ENCODE measurements around the gene ALPG.
"Not testable (repeated sequence)": the region's sequence is repeated elsewhere in the genome, so short reads cannot be mapped to it uniquely, and the experiment has no call there.

ALPG gene

DNA sequence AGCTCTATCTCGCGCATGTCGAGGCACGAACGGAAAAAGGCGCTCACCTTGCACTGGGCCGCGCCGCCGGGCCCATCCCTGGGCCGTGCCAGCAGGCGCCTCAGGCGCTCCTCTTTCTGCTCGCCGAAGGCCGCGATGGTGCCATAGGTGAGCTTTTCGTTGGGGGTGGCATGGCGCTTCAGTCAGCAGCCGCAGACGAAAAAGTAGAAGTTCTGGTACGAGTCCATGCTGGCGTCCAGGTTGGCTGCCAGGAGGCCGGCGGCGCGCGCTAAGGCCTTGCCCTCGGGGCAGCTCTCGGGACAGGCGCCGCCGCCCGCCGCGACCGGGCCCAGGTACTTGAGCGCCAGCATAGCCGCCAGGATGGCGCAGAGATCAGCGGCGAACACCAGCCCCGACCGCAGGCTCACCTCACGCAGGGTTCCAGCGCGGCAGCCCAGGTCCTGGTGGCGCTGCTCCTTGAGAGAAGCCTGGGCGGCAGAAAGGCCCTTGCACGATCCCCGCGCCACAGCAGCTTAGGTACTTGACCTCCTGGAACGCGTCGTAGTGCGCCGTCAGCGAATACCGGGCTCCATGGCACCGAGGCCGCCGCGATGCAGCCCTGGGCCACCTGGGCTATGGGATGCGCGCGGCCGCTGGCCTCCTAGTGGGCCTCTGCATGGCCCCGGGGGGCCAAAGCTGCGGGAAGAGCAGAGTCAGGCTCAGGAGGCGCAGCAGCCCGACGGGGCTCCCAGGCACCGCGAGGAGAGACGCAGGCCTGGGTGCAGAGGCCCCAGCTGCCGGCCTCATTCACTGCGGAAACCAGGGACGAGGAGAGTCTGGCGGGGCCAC is 12.8 kb downstream of the ALPG start:
- ATAC-seq (no peak), DNase-seq (ENCODE audit: low spot score in 2 of 2) (no peak)
- H3K36me3 Mint-ChIP-seq = no peaks in the 10 kb centered on the region
- no peaks in the 10 kb centered on the region for H3K9me3 Mint-ChIP-seq
- H3K4me3 Mint-ChIP-seq = peak overlapping the region; percentile 41
- H3K27ac Mint-ChIP-seq = no peak overlapping the region
- peaks cover 12% of the 10 kb centered on the region for H3K4me1 Mint-ChIP-seq

DNA sequence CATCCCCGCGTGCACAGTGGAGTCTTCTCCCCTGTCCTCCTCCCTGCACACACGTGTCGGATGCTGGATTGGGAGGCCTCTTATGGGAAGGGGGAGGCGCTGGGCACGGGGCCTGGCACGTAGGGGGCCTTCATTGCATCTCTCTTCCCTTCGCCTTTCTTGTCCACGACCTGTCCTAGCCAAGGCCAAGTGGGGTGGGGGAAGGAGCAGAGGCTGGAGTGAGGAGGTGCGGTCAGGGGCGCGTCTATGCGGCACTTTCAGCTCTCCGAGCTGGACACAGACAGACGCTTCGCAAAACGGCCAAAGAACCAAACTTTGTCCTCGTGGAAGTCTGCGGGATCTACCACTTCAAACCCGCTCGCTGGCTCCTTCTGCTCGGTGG is 13.4 kb downstream of the ALPG start:
- no peak overlapping the region for H3K27ac Mint-ChIP-seq
- no peak for ATAC-seq
- no peaks in the 10 kb centered on the region for H3K36me3 Mint-ChIP-seq
- peaks cover 12% of the 10 kb centered on the region for H3K4me1 Mint-ChIP-seq
- DNase-seq (ENCODE audit: low spot score in 2 of 2) = no peak
- H3K9me3 Mint-ChIP-seq = no peaks in the 10 kb centered on the region
- H3K4me3 Mint-ChIP-seq = peak overlapping the region; percentile 27

DNA sequence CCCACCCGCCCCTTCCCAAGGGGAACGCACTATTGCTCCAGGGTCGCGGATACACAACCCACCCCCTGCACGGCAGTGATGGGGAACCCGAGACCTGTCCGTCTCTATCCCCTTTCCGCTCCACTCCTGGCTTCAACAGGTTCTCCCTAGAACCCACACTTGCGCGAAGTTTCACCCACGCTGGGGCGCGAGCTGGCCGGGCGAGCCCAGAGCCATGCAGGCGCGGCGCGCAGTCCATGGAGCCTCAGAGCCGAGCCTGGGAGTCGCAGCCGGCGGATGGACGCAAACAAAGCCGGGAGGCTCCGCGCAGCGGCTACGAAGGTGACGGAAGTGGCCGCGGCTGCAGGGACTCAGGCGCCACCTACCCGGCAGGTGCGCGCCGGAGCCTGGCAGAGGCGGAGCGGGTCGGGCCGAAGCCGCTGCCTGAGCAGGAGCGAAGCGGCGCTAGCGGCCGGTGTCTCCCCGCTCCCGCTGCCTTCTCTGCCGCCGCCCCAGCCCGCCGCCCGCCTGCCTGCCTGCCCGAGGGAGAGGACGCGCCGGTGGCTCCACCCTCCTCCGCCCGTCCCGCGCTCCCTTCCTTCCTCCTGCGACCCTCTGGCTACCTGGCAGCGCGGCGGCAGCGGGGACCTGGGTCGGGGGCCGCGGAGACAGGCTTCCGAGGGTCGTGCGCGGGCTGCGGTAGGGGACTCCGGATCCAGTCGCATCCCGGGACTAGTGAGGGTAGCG is 14.0 kb downstream of the ALPG start:
- Mint-ChIP-seq H3K4me1 (peaks cover 12% of the 10 kb centered on the region), H3K27ac (no peak overlapping the region), H3K9me3 (no peaks in the 10 kb centered on the region), H3K36me3 (no peaks in the 10 kb centered on the region), H3K4me3 (peak overlapping the region; percentile 27)
- ATAC-seq (peak; percentile 14), DNase-seq (ENCODE audit: low spot score in 2 of 2) (no peak)

DNA sequence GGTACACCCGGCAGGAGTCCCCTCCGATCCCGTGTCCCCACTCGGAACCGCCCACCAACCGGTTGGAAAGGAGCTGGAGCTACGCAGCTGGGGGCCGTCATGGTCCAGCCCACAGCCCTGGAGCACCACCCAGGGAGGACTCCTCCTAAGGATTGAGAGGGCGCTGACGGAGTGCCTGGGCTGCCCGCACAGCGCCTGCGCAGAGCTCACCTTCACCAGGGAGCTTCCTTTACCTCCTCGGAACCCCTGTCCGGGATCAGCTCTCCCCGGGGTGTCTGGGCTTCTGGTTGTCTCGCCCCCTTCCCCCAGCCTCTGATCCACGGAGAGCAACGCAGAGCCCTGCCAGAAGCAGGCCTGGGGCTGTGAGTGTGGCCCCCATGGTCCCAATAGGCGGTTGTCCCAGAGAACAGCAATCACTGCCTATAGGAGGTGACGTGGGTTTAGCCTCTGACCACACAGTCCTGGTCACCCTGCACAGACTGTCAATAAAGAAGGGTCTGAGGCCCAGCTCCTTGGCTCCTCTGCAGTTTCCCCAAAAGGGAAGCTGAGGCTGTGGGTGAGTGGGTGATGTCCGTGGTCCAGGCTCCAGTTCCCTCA is 14.6 kb downstream of the ALPG start:
- H3K9me3 Mint-ChIP-seq = no peaks in the 10 kb centered on the region
- H3K4me1 Mint-ChIP-seq = peaks cover 12% of the 10 kb centered on the region
- H3K27ac Mint-ChIP-seq = no peak overlapping the region
- H3K4me3 Mint-ChIP-seq = peak overlapping the region; percentile 27
- ATAC-seq (no peak), DNase-seq (ENCODE audit: low spot score in 2 of 2) (no peak)
- no peaks in the 10 kb centered on the region for H3K36me3 Mint-ChIP-seq

DNA sequence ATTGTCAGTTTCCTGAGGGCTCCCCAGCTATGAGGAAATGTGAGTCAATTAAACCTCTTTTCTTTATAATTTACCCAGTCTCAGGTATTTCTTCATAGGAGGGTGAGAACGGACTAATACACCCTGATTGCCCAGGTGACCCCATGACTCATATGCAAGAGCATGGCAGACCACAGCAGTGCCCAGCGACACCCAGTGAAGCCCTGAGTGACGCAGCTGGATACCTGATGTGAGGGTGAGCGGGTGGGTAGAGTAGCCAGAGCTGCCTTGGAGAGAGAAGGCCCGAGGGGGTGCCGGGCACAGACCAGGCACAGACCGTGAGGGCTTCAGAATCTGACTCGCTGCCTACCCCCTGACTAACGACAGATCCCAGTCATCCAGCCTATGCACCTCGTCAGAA is 15.4 kb downstream of the ALPG start:
- H3K4me1 Mint-ChIP-seq = peaks cover 12% of the 10 kb centered on the region
- no peaks in the 10 kb centered on the region for H3K9me3 Mint-ChIP-seq
- peak overlapping the region; percentile 27 for H3K4me3 Mint-ChIP-seq
- ATAC-seq (no peak), DNase-seq (ENCODE audit: low spot score in 2 of 2) (no peak)
- no peaks in the 10 kb centered on the region for H3K36me3 Mint-ChIP-seq
- H3K27ac Mint-ChIP-seq = no peak overlapping the region

DNA sequence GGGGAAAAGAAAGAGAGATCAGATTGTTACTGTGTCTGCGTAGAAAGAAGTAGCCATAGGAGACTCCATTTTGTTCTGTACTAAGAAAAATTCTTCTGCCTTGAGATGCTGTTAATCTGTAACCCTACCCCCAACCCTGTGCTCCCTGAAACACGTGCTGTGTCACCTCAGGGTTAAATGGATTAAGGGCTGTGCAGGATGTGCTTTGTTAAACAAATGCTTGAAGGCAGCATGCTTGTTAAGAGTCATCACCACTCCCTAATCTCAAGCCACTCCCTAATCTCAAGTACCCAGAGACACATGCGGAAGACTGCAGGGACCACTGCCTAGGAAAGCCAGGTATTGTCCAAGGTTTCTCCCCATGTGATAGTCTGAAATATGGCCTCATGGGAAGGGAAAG is 16.4 kb downstream of the ALPG start:
- H3K36me3 Mint-ChIP-seq; H3K4me3 Mint-ChIP-seq; ATAC-seq; H3K9me3 Mint-ChIP-seq; DNase-seq (ENCODE audit: low spot score in 2 of 2); H3K27ac Mint-ChIP-seq: not testable (repeated sequence)
- H3K4me1 Mint-ChIP-seq = peaks cover 12% of the 10 kb centered on the region

DNA sequence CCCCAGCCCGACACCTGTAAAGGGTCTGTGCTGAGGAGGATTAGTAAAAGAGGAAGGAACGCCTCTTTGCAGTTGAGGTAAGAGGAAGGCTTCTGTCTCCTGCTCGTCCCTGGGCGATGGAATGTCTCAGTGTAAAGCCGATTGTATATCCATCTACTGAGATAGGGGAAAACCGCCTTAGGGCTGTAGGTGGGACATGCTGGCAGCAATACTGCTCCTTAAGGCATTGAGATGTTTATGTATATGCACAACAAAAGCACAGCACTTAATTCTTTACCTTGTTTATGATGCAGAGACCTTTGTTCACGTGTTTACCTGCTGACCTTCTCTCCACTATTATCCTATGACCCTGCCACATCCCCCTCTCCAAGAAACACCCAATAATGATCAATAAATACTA is 16.8 kb downstream of the ALPG start:
- H3K4me3 Mint-ChIP-seq; DNase-seq (ENCODE audit: low spot score in 2 of 2); H3K4me1 Mint-ChIP-seq; H3K9me3 Mint-ChIP-seq; ATAC-seq; H3K27ac Mint-ChIP-seq; H3K36me3 Mint-ChIP-seq: not testable (repeated sequence)

DNA sequence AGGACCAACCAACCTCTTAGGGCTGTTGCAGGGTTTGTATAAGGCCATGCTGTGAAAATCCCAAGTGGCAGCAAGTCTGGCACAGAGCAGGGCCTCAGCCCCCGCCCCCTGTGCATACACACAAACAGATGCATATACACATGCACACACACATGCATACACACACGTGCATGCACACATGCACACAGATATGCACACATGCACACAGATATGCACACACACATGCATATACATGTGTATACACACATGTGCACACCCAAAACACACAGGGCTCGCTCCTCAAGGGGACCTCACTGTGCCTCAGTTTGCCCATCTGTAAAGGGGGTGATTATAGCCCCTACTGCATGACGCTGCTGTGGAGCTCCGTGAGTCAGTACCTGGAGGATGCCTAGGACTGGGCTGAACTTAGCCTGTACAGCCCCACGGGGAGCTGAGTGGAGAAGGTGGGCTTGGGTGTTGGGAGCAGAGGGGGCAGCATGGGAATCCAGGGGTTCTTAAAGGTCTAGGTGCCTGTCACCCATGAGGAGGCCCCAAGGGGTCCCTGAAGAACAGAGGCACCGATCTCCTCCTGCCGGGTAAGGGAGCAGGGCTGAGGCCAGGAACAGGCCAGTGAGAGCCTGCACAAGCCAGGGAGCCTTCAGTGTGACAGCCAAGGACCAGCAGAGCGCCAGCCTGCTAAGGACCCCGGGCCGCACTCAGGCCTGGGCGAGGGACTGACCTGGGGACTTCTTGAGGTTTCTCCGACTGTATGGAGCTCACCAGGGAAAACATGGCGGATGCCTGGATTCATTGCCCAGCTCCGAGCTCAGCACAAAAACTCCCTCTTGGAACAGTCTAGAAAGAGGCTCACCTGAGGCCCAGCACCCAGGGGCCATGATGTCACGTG is 25.3 kb downstream of the ALPG start:
- Mint-ChIP-seq H3K27ac (no peak overlapping the region), H3K36me3 (no peaks in the 10 kb centered on the region), H3K4me1 (no peaks in the 10 kb centered on the region), H3K9me3 (no peaks in the 10 kb centered on the region), H3K4me3 (no peak overlapping the region)
- DNase-seq (ENCODE audit: low spot score in 2 of 2) (no peak), ATAC-seq (no peak)

DNA sequence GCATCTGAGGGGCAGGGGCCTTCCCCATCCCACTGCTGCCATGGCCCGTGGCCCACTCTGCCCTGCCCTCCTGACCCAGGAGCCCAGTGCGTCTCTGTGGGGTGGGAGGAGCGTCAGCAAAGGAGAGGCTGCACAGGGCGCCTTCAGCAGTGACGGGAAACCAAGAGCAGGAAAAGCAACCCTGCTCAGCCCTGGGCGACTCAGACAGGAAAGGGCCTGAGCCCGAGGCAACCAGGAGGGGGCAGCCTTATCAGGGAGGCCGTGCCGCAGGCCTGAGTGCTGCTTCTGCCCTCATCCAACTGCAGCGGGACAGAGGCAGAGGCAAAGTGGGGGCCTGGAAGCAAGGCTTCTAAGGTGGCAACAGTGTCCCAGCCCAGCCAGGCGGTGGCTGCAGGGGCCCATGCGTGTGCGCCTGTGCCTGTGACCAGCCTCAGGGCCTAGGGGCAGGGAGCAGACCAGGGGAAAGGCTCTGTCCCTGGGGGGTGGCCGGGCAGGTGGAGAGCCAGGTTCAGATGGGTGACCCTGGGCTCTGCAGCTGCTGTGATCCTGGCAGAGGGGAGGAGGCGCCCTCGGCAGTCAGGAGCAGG is 26.0 kb downstream of the ALPG start:
- no peaks in the 10 kb centered on the region for H3K36me3 Mint-ChIP-seq
- no peaks in the 10 kb centered on the region for H3K9me3 Mint-ChIP-seq
- no peak for DNase-seq (ENCODE audit: low spot score in 2 of 2)
- H3K4me3 Mint-ChIP-seq = no peak overlapping the region
- H3K4me1 Mint-ChIP-seq = no peaks in the 10 kb centered on the region
- H3K27ac Mint-ChIP-seq = no peak overlapping the region
- peak; percentile 45 for ATAC-seq

DNA sequence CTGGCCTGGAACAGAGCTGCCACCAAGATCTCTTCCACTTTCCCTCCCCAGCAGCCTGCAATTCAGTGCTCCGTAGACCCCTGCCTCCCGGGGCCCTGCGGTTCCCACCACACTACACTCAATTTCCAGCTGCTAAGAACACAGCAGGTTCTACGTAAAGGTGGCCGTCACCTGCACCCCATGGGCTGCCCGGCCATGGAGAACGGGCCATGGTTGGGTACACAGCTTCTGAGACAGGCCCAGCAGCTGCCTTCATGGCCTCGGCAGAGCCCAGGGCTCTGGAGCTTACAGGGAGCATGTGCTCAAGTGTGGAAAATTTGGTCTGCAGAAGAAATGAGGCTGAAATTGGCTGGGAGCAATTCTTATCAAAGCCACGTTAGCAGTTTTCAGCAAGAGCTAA is 27.0 kb downstream of the ALPG start:
- H3K4me3 Mint-ChIP-seq = not testable (repeated sequence)

DNA sequence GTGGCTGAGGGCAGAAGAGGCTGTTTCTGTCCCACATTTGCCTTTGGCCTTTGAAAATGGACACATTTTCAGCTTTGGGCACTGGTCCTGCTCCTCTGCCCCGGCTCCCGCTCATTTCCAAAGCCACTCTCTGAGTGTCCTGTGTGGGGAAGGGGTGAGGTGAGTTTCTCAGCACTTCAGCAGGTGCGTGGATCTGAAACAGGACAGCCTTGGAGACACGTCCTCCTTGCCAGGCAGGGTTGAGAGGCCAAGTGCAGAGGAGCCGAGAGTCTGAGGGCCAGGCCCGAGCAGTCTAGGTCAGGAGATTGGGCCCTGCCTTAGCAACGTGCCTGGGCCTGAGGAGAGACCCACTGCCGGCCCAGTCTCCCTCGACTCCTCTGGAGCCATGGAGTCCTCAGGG is 27.4 kb downstream of the ALPG start:
- no peak for ATAC-seq
- Mint-ChIP-seq H3K4me1 (no peaks in the 10 kb centered on the region), H3K27ac (no peak overlapping the region), H3K9me3 (no peaks in the 10 kb centered on the region), H3K36me3 (no peaks in the 10 kb centered on the region), H3K4me3 (no peak overlapping the region)
- no peak for DNase-seq (ENCODE audit: low spot score in 2 of 2)

More for the DNA sequence above, 27.0 kb downstream of the ALPG start:
- H3K9me3 Mint-ChIP-seq; DNase-seq (ENCODE audit: low spot score in 2 of 2); ATAC-seq; H3K36me3 Mint-ChIP-seq; H3K27ac Mint-ChIP-seq; H3K4me1 Mint-ChIP-seq: not testable (repeated sequence)

DNA sequence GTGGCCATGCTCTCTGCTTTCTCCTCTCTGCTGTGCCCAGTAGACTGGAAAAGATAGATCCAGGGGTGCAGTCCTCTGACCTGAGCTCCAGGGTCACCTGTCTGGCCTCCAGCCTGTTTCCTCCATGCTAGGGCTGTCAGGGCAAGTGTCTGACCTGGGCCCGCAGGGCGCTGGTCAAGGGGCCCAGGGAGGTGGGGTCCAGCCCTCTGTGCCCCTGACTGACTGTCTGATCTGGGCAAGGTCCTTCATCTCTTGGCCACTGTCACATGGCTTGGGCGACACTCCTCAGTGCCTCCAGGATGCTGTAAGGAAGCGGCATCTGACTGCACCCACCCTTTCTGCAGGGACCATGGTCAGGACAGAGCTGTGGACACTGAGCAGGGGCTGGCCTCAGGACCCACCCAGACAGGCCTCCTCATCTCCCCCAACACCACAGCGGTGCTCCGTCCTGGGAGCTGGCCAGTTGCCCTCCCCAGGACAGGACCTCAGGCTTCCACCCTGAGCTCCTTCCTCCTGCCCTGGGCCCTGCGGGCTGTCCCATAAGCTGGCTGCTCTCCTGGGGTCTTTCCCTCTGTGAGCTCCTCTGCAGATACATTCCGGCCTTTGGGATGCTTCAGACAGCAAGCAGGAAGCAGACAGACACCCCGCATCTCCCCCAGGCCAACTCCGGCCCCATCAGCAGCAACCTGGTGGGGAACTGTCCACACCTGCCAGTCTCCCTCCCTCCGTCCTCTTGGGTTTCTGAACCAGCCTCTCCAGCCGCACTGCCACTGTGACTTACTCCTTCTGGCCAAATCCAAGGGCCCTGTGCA is 28.1 kb downstream of the ALPG start:
- Mint-ChIP-seq H3K27ac (peak overlapping the region; percentile 60), H3K4me1 (peaks cover 1% of the 10 kb centered on the region), H3K9me3 (no peaks in the 10 kb centered on the region), H3K4me3 (no peak overlapping the region), H3K36me3 (no peaks in the 10 kb centered on the region)
- DNase-seq (ENCODE audit: low spot score in 2 of 2) (no peak), ATAC-seq (no peak)

DNA sequence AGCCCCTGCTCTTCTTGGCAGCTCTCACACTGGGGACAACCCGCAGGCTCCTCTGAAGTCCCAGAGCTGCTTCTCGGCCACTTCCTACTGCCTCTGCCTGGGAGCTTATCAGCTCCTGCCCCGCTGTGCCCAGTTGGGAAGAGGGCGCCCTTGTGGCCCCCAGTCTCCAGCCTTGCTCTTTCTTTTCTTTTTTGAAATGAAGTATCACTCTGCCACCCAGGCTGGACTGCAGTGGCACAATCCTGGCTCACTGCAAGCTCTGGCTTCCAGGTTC is 28.7 kb downstream of the ALPG start:
- H3K27ac Mint-ChIP-seq = peak overlapping the region; percentile 60
- no peaks in the 10 kb centered on the region for H3K9me3 Mint-ChIP-seq
- no peak for ATAC-seq

DNA sequence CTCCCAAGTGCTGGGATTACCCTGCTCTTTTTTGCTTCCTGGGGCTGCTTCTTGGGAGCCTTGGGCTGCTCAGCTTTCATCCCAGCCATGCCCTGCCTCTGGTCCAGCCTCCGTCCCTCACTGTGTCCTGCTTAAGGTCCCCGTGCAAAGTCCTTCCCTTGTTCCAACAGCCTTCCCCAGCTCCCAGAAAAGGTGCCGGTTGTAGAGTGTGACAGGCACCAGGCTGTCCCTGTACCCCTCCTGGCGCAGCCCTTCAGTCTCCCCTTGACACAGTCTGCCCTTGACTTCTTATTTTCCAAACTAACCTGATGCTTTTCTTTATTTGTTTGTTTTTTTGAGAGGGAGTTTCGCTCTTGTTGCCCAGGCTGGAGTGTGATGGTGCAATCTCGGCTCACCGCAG is 29.2 kb downstream of the ALPG start:
- Mint-ChIP-seq H3K27ac (no peak overlapping the region), H3K36me3 (no peaks in the 10 kb centered on the region), H3K4me3 (no peak overlapping the region), H3K4me1 (peaks cover 10% of the 10 kb centered on the region), H3K9me3 (no peaks in the 10 kb centered on the region)
- ATAC-seq (no peak), DNase-seq (ENCODE audit: low spot score in 2 of 2) (no peak)

More for the DNA sequence above, 28.7 kb downstream of the ALPG start:
- H3K36me3 Mint-ChIP-seq = no peaks in the 10 kb centered on the region
- no peak overlapping the region for H3K4me3 Mint-ChIP-seq
- no peak for DNase-seq (ENCODE audit: low spot score in 2 of 2)
- peaks cover 7% of the 10 kb centered on the region for H3K4me1 Mint-ChIP-seq
